Ovary (tissue), 9 donors: Measurements from ENCODE around the gene RNF17. TPM values are rescaled to one million over a fixed set of nuclear protein-coding genes. Genes with fewer than 3 reads are reported as not detected.

Source experiments
- DNase-seq, 5 donors: peaks; one replicate each; pipeline ENCODE4 v3.0.0-alpha.2; 2019 to 2020
- H3K27ac ChIP-seq, 2 donors: fragments of 200-600 bp; one replicate each; pipeline versions ENCODE4 v1.5.1 to v1.8.0; 2019 to 2022
- H3K27me3 ChIP-seq: fragments of 200-600 bp; one replicate; pipeline ENCODE4 v1.8.0; 2022
- H3K36me3 ChIP-seq: fragments of 200-600 bp; sonication (generic); one replicate; pipeline ENCODE4 v1.5.1; 2019
- H3K4me1 ChIP-seq: one replicate; pipeline ENCODE4 v1.8.1; 2013; ENCODE audit warnings: mild to moderate bottlenecking, moderate library complexity; ENCODE audit not compliant: insufficient read depth
- H3K4me3 ChIP-seq: fragments of 200-600 bp; sonication (generic); one replicate; pipeline ENCODE4 v1.5.1; 2017
- H3K9me3 ChIP-seq, 2 donors: fragments of 200-600 bp in 1 of 2; sonication (generic) in 1 of 2; one replicate each; pipeline versions ENCODE4 v1.5.1 to v1.8.1; 2013 to 2019; ENCODE audit warnings: mild to moderate bottlenecking in 1 of 2, moderate library complexity in 1 of 2
- EP300 ChIP-seq: sonication (generic); formaldehyde crosslinking; IDR thresholded peaks from one replicate; pipeline ENCODE4 v1.6.1; 2017; ENCODE audit warnings: antibody characterized with exemption
- POLR2A ChIP-seq: fragments of 450-650 bp; IDR thresholded peaks from one replicate; pipeline ENCODE4 v1.6.1; 2017; ENCODE audit warnings: antibody characterized with exemption, mild to moderate bottlenecking, moderate library complexity
- WGBS, 3 donors: extraction: QIAGEN DNeasy Blood & Tissue Kit in 1 of 3; methylation state at CpG; one replicate each; pipeline versions ENCODE4 v1.1.5 to v1.1.7; 2013 to 2017; 5-methylcytosine and 5-hydroxymethylcytosine counted together
- intact Hi-C, 4 donors: fragments of 100-400 bp; cut with DNase I; formaldehyde crosslinking; loops; one replicate each; pipeline versions ENCODE4 v1.11.0 to v1.15.1; 2022 to 2023
- polyA plus RNA-seq, 2 donors: library from polyadenylated mRNA; stranded (reverse); fragments of 200-250 nt in 1 of 2; fragments of 350-450 nt in 1 of 2; fragmentation: Illumina TruSeq in 1 of 2; extraction: RNeasy Lipid Tissue Mini Kit (QIAGEN cat#74804) in 1 of 2; gene quantifications; one replicate each; pipeline ENCODE4 v1.2.3, GENCODE V29; 2013 to 2014
- total RNA-seq, 7 donors: library from RNA; depleted of rRNA in 2 of 7; stranded (reverse); fragments of >200 nt in 2 of 7; fragmentation: NEBNext Ultra II Directional in 3 of 7; extraction: Animal tissue kit (Norgen Biotek cat#: 25700) in 3 of 7; gene quantifications; one replicate each; pipeline versions ENCODE4 v1.1.0 to v1.2.4, GENCODE V29; 2016 to 2023
- TF ChIP-seq, protein P1 (sequence below), 3 donors: fragments of 450-650 bp in 2 of 3; fragments of 200-600 bp in 1 of 3; IDR thresholded peaks; one replicate each; pipeline versions ENCODE4 v1.5.1 to v1.8.0; 2016 to 2022; ENCODE audit warnings: antibody characterized with exemption in 3 of 3, mild to moderate bottlenecking in 1 of 3
- donor health status: DM: no; HTN: no; CAD: no; lungs with moderate emphysema.
- donor health status: DM: no; HTN: no; CAD: no.
- donor health status: Bipolar disorder and iron deficiency.
- donor health status: DM: yes; HTN: yes; CAD: no.
- donor health status: DM: no; HTN: no; CAD: no.
- donor health status: DM: yes; HTN: yes; CAD: no.

Gene RNF17
- total and polyA plus RNA-seq, 9 donors = 0.28 to 0.71 TPM; not detected in 7

DNA sequence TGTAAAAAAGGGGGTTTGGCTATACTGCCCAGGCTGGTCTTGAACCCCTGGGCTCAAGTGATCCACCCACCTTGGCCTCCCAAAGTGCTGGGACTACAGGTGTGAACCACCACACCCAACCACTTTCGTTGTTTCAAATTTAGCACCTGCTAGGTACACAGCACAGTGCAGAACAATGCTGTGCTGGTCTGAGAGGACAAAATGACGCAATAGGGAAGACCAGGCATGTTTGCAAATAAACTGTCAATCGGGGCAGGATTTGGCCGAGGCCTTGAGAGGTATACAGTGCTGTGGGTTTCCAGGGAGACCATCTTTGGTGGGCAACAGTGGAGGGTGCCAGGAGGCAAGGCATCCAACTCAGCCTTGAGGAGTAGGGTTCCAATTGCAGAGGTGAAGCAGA, 46.8 kb upstream of the RNF17 start:
- TF ChIP-seq EP300 (no peak), POLR2A (no peak)
- TF ChIP-seq, protein P1, sequence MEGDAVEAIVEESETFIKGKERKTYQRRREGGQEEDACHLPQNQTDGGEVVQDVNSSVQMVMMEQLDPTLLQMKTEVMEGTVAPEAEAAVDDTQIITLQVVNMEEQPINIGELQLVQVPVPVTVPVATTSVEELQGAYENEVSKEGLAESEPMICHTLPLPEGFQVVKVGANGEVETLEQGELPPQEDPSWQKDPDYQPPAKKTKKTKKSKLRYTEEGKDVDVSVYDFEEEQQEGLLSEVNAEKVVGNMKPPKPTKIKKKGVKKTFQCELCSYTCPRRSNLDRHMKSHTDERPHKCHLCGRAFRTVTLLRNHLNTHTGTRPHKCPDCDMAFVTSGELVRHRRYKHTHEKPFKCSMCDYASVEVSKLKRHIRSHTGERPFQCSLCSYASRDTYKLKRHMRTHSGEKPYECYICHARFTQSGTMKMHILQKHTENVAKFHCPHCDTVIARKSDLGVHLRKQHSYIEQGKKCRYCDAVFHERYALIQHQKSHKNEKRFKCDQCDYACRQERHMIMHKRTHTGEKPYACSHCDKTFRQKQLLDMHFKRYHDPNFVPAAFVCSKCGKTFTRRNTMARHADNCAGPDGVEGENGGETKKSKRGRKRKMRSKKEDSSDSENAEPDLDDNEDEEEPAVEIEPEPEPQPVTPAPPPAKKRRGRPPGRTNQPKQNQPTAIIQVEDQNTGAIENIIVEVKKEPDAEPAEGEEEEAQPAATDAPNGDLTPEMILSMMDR (IDR thresholded peaks at IDR 0.05) = no peak

DNA sequence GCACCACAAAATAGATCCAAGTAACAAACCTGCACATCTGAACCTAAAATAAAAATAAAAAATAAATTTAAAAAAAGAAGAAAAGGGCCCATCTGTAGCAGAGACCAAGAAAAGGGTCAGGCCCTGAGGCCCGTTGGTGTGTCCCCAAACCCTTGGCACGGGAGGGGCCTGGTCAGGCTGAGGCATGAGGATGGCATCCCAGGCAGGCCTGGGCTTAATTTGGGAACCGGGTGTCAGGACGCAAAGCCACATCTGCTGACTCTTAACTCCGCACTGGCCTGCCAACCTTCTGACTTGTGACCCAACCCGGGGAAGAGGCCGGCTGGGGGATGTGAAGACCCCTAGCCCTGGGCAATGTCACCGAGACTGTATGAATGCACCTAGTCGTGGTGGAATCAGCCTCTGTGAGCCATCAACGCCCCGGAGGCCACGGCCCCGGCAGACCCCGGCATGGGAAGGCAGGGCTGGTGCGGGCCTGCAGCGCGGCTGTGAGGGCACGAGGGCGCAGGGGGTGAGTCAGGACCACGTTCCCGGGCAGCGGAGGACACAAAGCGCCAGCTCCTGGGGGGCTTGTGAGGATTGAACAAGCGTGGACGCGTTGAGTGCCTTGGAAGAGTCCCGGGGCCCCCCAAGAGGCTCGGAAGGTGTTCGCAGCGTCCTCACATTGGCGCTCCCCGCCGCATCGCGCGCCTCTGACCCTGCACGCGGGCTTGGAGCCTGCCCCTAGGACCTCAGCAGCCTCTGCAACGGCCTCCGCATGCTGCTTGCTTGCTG, 45.6 kb upstream of the RNF17 start:
- intact Hi-C loops = no loop called here
- H3K9me3 ChIP-seq = no peaks in the 10 kb centered on the region
- no peak overlapping the region for H3K27ac ChIP-seq
- no peak for TF ChIP-seq EP300
- TF ChIP-seq, protein P1 (IDR thresholded peaks at IDR 0.05) = no peak
- no peak for TF ChIP-seq POLR2A
- H3K27me3 ChIP-seq = no peaks in the 10 kb centered on the region
- DNase-seq = no peak
- H3K4me3 ChIP-seq = no peak overlapping the region
- H3K4me1 ChIP-seq = no peaks in the 10 kb centered on the region
- WGBS, 3 donors = 86 to 90% (median 87%) methylated on average over 40 of the region's 40 CpGs
- H3K36me3 ChIP-seq = no peaks in the 10 kb centered on the region

More for the DNA sequence above, 46.8 kb upstream of the RNF17 start:
- intact Hi-C loops = no loop called here
- Histone ChIP-seq H3K4me1 (no peaks in the 10 kb centered on the region), H3K4me3 (no peak overlapping the region), H3K27me3 (no peaks in the 10 kb centered on the region), H3K36me3 (no peaks in the 10 kb centered on the region), H3K9me3 (no peaks in the 10 kb centered on the region), H3K27ac (no peak overlapping the region)
- WGBS, 3 donors = 64 to 83% (median 73%) methylated on average over 4 of the region's 4 CpGs
- DNase-seq = no peak

DNA sequence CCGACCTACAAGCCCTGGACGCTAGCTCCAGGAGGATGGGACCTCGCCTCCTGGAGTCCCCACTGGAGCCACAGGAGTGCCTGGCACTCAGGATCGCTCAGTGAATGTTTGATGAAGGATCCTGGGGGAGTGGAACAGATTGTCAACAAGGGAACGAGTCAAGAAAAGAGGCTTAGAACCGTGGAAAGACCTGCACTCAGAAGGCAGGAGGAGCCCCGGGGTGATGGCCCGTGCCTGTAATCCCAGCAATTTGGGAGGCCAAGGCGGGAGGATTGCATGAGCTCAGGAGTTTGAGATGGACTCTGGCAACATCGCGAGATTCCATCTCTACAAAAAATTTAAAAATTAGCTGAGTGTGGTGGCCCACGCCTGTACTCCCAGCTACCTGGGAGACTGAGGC, 44.8 kb upstream of the RNF17 start:
- intact Hi-C loops = no loop called here

DNA sequence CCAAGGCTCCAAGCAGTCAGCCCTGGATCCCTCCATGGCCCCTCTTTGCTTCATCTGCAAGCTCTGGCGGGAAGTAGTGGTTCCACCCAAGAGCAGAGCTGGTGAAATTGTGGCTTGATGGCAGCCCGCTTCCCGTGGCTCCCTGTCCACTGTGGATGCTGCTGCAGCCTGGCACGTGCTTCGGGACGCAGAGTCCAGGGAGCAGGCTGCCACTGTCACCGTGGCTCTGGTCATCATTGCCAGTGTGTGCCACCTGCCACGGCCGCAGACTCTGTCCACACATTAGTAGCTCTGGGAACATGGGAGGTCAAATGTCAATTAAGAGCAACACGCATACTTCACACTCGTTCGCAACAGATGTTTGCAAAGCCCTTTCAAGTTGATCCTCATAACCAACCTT, 40.8 kb upstream of the RNF17 start:
- H3K27me3 ChIP-seq = no peaks in the 10 kb centered on the region
- H3K36me3 ChIP-seq = no peaks in the 10 kb centered on the region
- no peak overlapping the region for H3K27ac ChIP-seq
- TF ChIP-seq POLR2A (no peak), EP300 (no peak)
- TF ChIP-seq, protein P1 (IDR thresholded peaks at IDR 0.05) = no peak
- H3K4me1 ChIP-seq = no peaks in the 10 kb centered on the region
- intact Hi-C loops = no loop called here
- no peak overlapping the region for H3K4me3 ChIP-seq
- DNase-seq = no peak
- WGBS, 3 donors = 71 to 79% (median 77%) methylated on average over 12 of the region's 12 CpGs
- no peaks in the 10 kb centered on the region for H3K9me3 ChIP-seq

More for the DNA sequence above, 44.8 kb upstream of the RNF17 start:
- Histone ChIP-seq H3K27ac (no peak overlapping the region), H3K27me3 (no peaks in the 10 kb centered on the region), H3K9me3 (no peaks in the 10 kb centered on the region), H3K4me3 (no peak overlapping the region), H3K4me1 (no peaks in the 10 kb centered on the region), H3K36me3 (no peaks in the 10 kb centered on the region)
- DNase-seq = no peak
- 80 to 83% (median 81%) methylated on average over 12 of the region's 12 CpGs for WGBS, 3 donors
- TF ChIP-seq EP300 (no peak), POLR2A (no peak)
- TF ChIP-seq, protein P1 (IDR thresholded peaks at IDR 0.05) = no peak
